GM21423 (cell line): ENCODE measurements around the gene TBC1D24.
A peak's percentile ranks its signal among the peaks of the same experiment; 100 is the strongest.
"Not testable (repeated sequence)": the region's sequence is repeated elsewhere in the genome, so short reads cannot be mapped to it uniquely, and the experiment has no call there.

ENCODE experiments used
- ATAC-seq: cut with Tn5 transposase; IDR thresholded peaks from one replicate; pipeline ENCODE4 v1.9.1; 2021; ENCODE audit warnings: mild to moderate bottlenecking, moderate library complexity; ENCODE audit not compliant: unreplicated experiment

The TBC1D24 gene

DNA sequence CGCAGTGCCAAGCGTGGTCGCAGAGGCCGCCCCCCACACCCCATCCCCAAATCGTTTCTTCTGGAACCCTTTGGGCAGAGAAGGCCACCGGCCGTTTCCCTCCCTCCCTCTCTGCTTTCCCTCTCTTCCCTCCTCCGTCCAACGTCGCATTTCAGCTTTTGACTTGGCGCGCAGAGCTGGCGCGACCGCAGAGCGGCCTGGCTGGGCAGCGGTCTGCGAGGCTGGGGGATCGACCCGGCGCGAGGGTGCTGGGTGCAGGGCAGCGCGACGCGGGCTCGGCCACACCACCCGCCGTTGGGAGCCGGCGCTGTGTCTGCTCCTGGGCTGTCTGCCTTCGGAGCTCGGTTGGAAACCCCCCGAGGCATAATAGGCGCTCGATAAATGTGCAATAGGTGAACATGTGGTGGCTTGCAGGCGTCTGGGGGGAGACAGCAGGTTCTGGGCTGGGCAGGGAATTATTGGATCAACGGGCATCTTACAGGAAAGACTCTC, 6.6 kb upstream of the TBC1D24 start:
- ATAC-seq: no peak

DNA sequence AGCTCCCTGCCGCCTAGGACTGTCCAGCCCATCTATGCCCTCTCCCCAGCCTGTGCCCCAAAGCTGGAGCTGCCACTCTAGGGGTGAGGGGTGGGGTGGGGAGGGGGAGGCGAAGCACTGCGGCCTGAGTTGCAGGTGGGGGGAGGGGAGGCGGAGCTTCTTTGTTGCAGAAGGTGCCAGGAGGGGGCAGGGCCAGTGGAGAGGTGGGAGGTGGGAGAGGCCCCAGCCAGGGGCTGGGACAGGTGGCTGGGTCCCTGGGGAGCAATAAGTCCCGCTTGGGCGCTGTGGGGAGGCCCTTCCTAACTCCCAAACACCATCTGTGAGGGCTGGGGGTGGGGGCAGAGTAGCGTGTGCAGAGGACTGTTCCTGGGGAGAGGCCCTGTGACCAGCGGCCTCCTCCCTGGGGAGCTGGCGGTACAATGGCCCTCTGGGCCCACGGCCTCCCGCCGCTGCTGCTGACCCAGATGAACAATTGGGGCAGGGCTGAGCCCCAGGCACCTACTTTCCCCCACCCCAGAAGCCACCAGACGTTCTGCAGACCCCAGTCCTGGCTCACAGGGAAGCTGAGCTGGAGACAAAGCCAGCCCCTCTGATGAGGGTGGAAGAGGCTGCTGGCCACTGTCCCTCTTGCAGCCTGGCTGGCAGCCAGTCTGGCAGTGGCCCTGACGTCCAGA, 6.1 kb upstream of the TBC1D24 start:
- no peak for ATAC-seq

DNA sequence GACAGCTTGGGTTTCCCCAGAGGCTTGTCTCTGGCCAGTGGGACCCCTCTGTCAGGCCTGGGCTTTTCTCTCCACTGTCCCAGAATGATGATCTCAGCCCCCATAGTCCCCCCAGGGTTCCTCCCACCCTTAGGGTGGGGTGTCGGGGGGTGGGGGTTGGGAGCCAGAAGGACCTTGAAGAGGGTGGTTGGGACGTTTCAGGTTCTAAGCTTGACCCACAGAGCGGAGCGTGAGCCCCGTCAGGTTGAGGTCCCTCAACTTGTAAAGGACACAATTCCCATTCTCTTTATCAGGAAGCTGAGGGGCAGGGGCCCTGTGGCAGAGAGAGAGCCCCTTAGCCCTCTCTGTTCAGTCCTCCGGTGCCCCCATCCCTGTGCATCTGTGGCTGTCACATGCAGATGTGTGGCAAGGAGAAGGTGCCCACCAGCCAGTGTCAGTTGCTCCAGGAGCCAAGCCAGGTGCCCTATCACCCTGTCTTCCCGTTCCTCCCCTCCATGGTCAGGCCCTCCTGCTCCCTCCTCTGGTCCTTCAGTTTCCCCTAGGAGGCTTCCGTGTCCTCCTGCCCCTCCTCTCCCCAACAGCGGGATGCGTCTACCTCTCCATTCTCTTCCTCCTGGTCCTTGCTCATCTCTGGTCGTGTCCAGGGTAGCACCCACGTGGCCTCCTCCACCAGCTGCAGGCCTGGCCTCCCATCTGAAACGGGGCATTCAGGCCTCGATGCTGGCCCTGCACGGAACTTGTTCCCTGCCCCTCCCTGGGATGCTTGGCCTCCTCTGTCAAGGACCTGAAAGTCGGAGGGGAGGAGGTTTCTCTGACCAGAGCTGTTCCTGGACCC, 5.3 kb upstream of the TBC1D24 start:
- no peak for ATAC-seq

DNA sequence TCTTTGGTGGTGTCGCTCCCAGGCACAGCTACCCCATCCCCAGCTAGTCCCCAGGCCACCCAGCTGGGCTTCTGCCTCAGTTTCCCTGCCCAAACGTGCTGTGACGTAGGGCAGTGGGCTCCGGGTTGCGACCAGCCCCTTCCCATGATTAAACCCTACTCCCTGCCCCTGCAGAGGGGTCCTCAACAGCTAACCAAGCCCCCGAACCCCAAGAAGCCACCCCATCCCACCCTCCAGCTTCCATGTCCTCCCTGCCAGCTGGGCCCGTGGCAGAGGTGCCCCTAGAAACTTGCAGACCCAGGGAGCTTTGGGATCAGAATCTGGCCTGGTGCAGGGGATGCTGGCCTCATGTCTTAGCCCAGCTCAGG, 4.7 kb upstream of the TBC1D24 start:
- ATAC-seq: no peak

DNA sequence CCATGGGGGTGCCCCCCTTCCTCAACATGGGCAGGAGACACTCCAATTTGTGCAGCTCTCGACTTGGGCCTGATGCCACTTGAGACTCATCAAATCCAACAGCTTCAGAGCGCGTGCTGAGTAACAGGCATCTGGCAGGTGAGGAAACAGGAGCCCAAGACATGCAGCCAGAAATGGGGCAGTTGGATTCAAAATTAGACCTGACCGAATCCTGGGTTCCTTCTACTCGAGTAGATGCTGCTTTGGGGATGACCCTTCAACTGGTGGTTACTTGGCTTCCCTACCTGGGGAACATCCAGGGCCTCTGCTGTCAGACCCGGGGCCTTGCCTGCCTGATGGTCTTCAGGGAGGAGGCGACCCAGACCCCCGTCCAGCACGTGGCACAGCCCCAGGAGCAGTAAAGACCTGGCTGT, 4.3 kb upstream of the TBC1D24 start:
- ATAC-seq: no peak

DNA sequence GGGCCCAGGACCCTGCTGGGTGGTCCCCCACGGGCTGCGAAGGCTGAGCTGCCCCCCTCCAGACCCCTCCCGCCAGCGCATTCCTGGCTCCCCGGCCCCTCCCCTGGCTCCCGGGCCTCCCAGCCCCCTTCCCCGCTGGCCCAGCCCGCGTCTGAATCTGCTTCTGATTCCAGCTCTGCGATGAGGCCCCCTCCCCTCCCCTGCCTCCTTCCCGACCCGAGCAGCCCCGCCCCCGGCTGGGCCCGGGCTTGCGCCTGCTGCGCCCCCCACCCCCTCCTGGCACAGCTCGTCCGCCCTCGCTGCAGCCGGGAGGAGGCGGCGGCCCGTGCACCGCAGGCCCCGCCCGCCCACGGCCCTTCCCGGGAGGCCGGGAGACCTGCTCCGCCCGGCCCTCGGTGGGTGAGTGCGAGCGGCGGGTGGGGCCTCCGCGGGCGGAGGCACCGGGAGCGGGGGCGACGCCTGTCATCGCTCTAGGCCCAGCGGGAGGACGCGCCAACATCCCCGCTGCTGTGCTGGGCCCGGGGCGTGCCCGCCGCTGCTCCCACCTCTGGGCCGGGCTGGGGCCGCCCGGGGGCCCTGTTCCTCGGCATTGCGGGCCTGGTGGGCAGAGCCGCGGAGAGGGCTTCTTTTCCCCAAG, 3.8 kb upstream of the TBC1D24 start, which contains the start of gene NTN3:
Gene NTN3 (plus strand): TSS at position 282 of the 637 bp plus-strand sequence. CDS start 405 bp downstream, outside the sequence.
- no peak for ATAC-seq

DNA sequence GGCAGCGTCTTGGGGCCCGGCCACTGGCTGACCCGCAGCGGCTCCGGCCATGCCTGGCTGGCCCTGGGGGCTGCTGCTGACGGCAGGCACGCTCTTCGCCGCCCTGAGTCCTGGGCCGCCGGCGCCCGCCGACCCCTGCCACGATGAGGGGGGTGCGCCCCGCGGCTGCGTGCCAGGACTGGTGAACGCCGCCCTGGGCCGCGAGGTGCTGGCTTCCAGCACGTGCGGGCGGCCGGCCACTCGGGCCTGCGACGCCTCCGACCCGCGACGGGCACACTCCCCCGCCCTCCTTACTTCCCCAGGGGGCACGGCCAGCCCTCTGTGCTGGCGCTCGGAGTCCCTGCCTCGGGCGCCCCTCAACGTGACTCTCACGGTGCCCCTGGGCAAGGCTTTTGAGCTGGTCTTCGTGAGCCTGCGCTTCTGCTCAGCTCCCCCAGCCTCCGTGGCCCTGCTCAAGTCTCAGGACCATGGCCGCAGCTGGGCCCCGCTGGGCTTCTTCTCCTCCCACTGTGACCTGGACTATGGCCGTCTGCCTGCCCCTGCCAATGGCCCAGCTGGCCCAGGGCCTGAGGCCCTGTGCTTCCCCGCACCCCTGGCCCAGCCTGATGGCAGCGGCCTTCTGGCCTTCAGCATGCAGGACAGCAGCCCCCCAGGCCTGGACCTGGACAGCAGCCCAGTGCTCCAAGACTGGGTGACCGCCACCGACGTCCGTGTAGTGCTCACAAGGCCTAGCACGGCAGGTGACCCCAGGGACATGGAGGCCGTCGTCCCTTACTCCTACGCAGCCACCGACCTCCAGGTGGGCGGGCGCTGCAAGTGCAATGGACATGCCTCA, 3.1 kb upstream of the TBC1D24 start:
- no peak for ATAC-seq

DNA sequence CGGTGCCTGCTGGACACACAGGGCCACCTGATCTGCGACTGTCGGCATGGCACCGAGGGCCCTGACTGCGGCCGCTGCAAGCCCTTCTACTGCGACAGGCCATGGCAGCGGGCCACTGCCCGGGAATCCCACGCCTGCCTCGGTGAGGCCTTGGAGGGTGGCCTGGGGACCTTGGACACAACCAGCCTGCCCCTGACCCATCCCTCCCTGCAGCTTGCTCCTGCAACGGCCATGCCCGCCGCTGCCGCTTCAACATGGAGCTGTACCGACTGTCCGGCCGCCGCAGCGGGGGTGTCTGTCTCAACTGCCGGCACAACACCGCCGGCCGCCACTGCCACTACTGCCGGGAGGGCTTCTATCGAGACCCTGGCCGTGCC, 2.5 kb upstream of the TBC1D24 start:
- ATAC-seq: no peak

DNA sequence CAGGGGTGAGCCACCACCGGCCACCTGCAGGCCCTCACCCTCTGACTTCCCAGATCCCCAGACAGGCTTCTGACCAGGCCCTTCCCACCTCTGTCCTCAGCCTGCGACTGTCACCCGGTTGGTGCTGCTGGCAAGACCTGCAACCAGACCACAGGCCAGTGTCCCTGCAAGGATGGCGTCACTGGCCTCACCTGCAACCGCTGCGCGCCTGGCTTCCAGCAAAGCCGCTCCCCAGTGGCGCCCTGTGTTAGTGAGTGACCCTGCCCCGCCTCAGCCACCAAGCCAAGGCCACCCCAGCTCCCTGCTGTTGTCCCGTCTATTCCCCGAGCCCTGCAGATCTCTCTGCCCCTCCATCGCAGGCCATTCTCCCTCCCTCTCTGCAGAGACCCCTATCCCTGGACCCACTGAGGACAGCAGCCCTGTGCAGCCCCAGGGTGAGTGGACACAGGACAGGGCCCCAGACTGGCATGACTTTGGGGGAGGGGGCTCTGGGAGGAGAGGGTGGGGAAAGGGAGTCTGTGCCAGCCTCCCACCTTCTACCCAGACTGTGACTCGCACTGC, 2.0 kb upstream of the TBC1D24 start:
- ATAC-seq: no peak

DNA sequence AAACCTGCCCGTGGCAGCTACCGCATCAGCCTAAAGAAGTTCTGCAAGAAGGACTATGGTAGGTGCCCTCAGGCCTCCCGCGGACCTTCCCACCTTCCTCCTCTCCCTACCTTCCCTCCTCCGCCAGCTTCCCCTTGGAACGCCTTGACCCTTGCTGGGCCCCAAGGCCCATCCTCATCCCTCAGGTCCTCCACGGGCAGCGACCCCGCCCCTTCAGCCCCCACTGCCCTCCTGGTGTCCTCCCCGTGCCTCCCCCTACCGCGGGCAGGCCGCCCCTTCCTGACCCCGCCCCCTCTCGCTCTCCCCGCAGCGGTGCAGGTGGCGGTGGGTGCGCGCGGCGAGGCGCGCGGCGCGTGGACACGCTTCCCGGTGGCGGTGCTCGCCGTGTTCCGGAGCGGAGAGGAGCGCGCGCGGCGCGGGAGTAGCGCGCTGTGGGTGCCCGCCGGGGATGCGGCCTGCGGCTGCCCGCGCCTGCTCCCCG, 1.4 kb upstream of the TBC1D24 start:
- no peak for ATAC-seq

DNA sequence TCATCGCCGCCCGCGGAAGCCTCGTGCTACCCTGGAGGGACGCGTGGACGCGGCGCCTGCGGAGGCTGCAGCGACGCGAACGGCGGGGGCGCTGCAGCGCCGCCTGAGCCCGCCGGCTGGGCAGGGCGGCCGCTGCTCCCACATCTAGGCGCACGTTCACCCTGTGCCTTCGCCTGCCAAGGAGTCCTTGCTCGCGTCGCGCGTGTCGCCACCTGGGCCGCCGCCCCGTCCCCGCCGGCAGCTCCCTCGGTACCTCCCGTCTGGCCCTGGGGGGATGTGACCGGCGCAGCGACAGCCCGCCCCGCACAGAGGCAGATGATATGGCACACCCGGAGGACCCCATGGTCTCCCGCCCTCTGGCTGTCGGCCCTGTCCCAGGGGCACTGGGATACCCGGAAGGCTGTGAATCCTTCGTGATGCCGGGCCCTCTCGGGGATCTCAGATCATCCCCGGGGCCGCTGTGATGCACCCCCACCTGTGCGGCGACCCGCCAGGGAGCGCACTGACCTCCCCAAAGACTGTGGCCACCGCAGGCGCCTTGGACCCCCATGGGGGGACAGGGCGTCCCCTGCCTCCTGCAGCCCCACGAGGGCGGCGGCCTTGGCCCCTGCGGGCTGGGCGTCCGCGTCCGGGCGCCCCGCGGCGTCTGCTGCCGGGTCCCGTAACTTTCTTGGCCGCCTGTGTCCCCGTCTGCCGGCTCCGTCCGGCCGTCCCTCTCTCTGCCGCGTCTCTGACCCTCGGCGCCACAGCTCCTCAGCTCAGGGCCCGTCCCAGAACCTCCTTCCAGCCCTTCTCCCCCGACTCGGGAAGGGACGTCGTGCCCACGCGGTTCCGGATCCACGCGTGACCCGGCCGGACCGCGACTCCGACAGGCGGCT, 689 bp upstream of the TBC1D24 start:
- ATAC-seq: no peak

DNA sequence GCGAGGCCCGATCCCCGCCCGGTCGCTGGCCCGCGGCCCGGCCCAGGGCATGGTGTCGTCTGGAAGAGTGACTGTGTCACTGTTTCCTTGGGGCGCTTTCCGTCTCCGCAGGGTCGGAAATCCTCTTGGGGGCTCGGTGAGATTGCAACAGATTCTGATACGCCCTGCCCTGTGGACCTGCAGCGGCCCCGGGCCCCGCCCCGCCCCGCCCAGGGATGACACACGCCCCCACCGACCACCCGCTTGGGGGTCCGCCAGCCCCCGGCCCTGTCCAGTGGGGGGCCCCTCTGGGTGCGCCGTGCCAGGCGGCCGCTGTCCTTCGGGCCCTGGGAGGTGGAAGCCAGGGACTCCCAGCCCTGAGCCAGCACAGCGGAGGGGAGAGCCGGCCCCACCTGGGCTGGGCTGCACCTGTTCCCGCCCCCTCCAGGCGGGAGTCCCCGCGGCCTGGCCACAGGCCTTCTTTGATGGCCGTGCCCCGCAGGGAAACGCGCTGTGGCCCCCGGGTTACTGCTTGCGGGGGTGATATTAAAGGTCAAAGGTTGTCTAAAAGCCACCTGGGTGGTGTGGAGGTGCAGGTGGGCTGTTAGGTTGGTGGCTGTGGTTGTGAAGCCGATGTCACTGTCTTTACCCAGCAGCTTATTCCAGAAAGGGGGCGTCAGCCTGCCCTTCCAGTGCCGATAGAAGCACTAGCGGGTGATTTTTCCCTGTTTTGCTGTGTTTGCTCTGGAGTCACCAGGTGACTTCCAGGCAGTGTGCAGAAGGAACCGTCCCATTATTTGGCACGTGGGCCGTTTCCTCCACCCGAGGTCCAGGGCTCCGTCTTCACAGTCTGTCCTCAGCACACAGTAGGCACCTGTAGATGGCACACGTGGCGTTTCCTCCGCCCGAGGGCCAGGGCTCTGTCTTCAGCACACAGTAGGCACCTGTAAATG, 752 bp downstream of the TBC1D24 start:
- peak; percentile 11 for ATAC-seq

DNA sequence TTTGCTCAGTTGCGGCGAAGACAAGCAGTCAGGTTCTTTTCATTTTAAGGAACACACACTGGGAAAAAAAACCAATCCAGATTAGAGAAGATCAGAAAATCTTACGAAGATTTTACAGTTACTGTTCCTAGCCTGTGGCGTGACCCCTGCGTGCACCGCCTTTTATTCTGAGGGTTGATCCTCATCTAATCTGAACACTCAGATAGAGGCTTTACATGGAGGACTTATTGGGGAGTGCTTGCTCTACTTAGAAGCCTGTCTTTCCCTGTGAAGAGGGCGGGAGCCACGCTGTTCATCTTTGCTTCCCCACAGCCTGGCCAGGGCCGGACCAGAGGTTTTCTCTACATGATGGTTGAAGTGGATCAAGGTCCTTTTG, 1.4 kb downstream of the TBC1D24 start:
- ATAC-seq: no peak

DNA sequence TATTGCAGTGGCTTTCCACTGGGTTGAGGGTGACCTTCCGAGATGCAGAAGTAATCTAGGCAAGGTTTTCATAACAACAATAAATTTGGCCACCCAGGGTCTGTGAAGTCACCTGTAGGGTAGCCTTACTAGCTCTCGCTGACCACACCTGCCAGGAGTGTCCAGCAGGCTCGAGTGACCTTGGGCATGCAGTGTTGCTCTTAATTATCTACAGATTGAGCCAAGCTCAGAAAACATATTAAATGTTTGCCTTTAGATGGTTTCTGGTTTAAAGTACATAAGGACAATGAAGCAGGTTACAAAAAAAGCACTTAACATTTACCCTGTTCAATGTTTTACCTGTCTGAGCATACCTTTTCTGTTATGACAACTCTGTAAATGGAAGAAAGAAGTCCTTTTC, 1.8 kb downstream of the TBC1D24 start:
- no peak for ATAC-seq

DNA sequence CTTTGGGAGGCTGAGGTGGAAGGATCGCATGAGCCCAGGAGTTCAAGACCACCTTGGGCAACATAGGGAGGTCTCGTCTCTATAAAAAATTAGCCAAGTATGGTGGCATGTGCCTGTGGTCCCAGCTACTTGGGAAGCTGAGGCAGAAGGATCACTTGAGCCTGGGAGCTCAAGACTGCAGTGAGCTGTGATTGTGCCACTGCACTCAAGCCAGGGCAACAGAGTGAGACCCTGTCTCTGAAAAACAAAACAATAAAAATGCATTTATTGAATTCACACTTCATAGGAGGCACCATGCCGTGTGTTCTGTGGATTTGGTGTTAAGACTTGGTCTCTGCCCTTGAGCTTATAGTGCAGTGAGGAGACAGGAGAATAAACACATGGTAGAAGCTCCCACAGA, 2.4 kb downstream of the TBC1D24 start:
- ATAC-seq: no peak

DNA sequence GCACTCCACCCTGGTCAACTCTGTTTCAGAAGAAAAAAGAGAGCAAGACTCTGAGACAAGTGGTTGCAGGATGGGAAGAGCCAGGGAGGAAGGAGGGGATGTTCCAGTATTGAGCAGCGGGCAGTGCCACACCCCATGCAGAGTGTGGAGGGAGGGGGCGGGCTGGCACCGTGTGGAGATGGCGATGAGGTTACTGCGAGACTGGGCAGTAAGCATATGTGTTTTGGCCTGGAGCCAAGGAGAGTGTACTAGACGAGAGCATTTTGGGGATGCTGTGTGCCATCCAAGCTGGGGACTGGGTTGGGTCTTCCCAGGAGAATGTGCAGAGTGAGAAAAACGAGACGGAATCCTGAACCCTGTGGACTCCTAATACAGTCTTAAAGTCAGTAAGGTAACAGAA, 3.4 kb downstream of the TBC1D24 start:
- no peak for ATAC-seq

DNA sequence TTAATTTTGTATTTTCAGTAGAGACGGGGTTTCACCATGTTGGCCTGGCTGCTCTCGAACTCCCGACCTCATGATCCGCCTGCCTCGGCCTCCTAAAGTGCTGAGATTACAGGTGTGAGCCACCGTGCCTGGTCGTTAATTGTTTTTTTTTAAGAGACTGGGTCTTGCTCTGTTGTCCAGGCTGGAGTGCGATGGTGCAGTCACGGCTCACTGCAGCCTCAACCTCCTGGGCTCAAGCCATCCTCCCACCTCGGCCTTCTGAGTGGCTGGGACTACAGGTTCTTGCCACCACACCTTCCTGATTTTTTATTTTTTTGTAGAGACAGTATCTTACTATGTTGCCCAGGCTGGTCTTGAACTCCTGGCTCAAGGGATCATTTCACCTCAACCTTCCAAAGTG, 5.1 kb downstream of the TBC1D24 start:
- ATAC-seq: not testable (repeated sequence)

DNA sequence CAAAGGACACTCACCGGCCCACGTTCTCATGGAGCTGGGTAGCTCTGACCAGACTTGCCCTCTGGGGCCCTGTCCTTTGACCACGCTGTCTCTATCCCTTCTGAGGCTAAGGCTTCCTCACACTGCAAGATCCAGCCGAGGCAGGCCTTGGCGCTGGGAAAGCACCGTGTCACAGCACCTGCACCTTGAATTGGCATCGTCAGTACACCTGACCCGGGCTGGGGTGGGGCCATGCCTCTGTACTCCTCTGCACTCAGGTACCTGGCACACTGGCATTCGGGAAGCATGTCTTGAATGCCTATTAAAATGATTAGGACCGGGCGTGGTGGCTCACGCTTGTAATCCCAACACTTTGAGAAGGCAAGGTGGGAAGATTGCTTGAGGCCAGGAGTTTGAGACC, 6.0 kb downstream of the TBC1D24 start:
- ATAC-seq: no peak
